MCF 10A (cell line): ENCODE data around the gene GLRX5. TPM values are rescaled to one million over a fixed set of nuclear protein-coding genes. Genes with fewer than 3 reads are reported as not detected.

Source experiments
- BruUV-seq: library from RNA; stranded (reverse); fragments of 400-500 nt; replicated peaks from 2 replicates; lab custom pipeline; 2021; lab: Mats Ljungman, UMichigan
- CTCF ChIA-PET: fragments of 300-600 bp; sonication (Branson Sonifier 250); formaldehyde crosslinking; extraction: SDS; loops from one replicate; lab custom pipeline; 2021; ENCODE audit warnings: antibody characterized with exemption, inconsistent platforms; lab: Yijun Ruan, JAX
- POLR2A ChIA-PET: fragments of 300-600, 350-650 bp; sonication (Branson Sonifier 250); formaldehyde crosslinking; extraction: SDS; loops from one replicate; lab custom pipeline; 2020; ENCODE audit warnings: antibody characterized with exemption, inconsistent platforms; lab: Yijun Ruan, JAX
- DNase-seq: peaks from one replicate; pipeline ENCODE4 v3.0.0-alpha.2; 2018; ENCODE audit not compliant: unreplicated experiment
- H3K27ac Mint-ChIP-seq: one replicate; pipeline ENCODE4 v1.8.0; 2022; ENCODE audit warnings: mild to moderate bottlenecking, low read depth, mixed read lengths; ENCODE audit not compliant: unreplicated experiment
- H3K27me3 Mint-ChIP-seq: one replicate; pipeline ENCODE4 v1.8.0; 2022; ENCODE audit warnings: mixed read lengths; ENCODE audit not compliant: insufficient read depth, unreplicated experiment
- H3K36me3 Mint-ChIP-seq: one replicate; pipeline ENCODE4 v1.8.0; 2022; ENCODE audit warnings: mild to moderate bottlenecking, moderate library complexity, mixed read lengths; ENCODE audit not compliant: insufficient read depth, unreplicated experiment
- H3K4me1 Mint-ChIP-seq: one replicate; pipeline ENCODE4 v1.8.0; 2022; ENCODE audit warnings: mixed read lengths; ENCODE audit not compliant: insufficient read depth, unreplicated experiment
- H3K4me3 Mint-ChIP-seq: one replicate; pipeline ENCODE4 v1.8.0; 2022; ENCODE audit warnings: mild to moderate bottlenecking, moderate library complexity, mixed read lengths; ENCODE audit not compliant: unreplicated experiment
- H3K9me3 Mint-ChIP-seq: one replicate; pipeline ENCODE4 v1.8.0; 2022; ENCODE audit warnings: mixed read lengths; ENCODE audit not compliant: unreplicated experiment
- intact Hi-C: fragments of 100-400 bp; cut with micrococcal nuclease; formaldehyde crosslinking; loops from 2 replicates; pipeline ENCODE4 v1.14.1; 2022
- total RNA-seq: library from RNA; stranded (reverse); gene quantifications from 2 replicates; pipeline ENCODE4 v1.2.3, GENCODE V29; 2022
- TF ChIP-seq, protein P1 (sequence below): fragments of 200-600 bp; IDR thresholded peaks from one replicate; pipeline ENCODE4 v1.8.0; 2022; ENCODE audit warnings: antibody characterized with exemption, mild to moderate bottlenecking; ENCODE audit not compliant: unreplicated experiment

The GLRX5 gene
- total RNA-seq, 1 experiment from 2014 or later: 32.2 TPM

DNA sequence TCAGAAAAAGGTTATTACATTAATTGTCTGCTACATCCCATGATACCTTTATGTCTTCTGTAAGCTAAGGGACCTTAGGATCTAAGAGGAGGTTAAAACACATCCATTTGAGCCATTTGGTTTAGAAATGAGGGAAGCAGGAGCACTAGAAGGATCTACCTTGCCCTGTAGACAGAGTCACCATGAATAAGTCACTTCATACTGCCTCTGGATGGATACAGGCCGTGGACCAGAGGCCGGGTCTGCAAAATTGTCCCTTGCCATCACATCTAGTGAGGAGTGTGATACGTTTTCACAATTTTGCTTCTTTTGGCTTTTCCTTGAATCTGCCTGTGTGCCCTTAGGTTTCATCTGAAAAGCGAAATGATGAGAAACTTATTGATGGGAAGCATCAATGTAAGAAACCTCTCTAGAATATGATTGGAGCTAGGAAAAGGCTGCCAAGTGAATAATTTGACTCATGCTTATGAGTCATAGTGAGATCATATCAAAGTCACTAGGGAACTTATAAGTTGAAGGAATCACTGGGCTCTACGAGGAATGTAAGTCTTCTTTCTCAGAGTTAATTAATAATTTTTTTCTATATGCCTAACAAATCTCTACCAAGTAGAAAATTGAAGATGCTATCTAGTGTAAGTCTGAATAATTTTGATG lies 10.8 kb downstream of the GLRX5 start:
- Mint-ChIP-seq H3K4me1 (peaks cover 11% of the 10 kb centered on the region), H3K27ac (no peak overlapping the region), H3K4me3 (no peak overlapping the region), H3K36me3 (peaks cover 7% of the 10 kb centered on the region), H3K27me3 (no peaks in the 10 kb centered on the region), H3K9me3 (no peaks in the 10 kb centered on the region)
- TF ChIP-seq, protein P1, sequence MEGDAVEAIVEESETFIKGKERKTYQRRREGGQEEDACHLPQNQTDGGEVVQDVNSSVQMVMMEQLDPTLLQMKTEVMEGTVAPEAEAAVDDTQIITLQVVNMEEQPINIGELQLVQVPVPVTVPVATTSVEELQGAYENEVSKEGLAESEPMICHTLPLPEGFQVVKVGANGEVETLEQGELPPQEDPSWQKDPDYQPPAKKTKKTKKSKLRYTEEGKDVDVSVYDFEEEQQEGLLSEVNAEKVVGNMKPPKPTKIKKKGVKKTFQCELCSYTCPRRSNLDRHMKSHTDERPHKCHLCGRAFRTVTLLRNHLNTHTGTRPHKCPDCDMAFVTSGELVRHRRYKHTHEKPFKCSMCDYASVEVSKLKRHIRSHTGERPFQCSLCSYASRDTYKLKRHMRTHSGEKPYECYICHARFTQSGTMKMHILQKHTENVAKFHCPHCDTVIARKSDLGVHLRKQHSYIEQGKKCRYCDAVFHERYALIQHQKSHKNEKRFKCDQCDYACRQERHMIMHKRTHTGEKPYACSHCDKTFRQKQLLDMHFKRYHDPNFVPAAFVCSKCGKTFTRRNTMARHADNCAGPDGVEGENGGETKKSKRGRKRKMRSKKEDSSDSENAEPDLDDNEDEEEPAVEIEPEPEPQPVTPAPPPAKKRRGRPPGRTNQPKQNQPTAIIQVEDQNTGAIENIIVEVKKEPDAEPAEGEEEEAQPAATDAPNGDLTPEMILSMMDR: no peak
- ChIA-PET CTCF (interaction anchor here (0.9 to 2.2 kb wide), 7 partner anchors 10 to 730 kb away, joined by 3 to 18 read pairs (median 4); partner anchors contain the start of gene GLRX5), POLR2A (interaction anchor here (1.3 to 3.3 kb wide), 2 partner anchors 11 to 38 kb away, joined by 3 to 25 read pairs; partner anchors contain the start of gene GLRX5)
- intact Hi-C loops: no loop called here
- no TSS peak for BruUV-seq
- DNase-seq: peak; percentile 71

DNA sequence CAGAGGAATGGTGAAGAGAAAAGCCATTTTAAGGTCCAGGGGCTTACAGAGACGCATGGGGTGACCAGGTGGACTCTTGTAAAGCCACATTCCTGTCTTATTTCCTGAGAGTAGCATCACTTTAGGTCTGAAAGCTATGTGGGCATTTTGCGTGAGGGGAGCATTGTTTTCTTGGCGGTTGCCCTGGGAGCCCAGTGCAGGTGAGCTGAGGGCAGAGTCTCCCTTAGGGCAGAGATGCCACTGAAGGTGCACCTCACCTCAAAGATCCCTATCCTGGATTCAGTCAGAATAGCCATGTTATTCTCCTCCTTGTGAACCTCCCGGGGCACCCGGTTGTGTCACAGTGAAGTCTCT lies 12.4 kb downstream of the GLRX5 start:
- H3K9me3 Mint-ChIP-seq: no peaks in the 10 kb centered on the region
- no TSS peak for BruUV-seq
- peak overlapping the region; percentile 46 for H3K27ac Mint-ChIP-seq
- no peak overlapping the region for H3K4me3 Mint-ChIP-seq
- no peak for DNase-seq
- ChIA-PET CTCF (interaction anchor here (0.7 to 1.7 kb wide), 7 partner anchors 11 to 813 kb away, joined by 3 to 7 read pairs (median 4); no protein-coding TSS in a partner anchor), POLR2A (interaction anchor here (1.8 to 3.2 kb wide), 2 partner anchors 11 to 13 kb away, joined by 5 to 18 read pairs; partner anchors contain the start of gene GLRX5)
- peaks cover 11% of the 10 kb centered on the region for H3K4me1 Mint-ChIP-seq
- peaks cover 7% of the 10 kb centered on the region for H3K36me3 Mint-ChIP-seq
- H3K27me3 Mint-ChIP-seq: no peaks in the 10 kb centered on the region
- TF ChIP-seq, protein P1: no peak
- intact Hi-C loops: no loop called here

DNA sequence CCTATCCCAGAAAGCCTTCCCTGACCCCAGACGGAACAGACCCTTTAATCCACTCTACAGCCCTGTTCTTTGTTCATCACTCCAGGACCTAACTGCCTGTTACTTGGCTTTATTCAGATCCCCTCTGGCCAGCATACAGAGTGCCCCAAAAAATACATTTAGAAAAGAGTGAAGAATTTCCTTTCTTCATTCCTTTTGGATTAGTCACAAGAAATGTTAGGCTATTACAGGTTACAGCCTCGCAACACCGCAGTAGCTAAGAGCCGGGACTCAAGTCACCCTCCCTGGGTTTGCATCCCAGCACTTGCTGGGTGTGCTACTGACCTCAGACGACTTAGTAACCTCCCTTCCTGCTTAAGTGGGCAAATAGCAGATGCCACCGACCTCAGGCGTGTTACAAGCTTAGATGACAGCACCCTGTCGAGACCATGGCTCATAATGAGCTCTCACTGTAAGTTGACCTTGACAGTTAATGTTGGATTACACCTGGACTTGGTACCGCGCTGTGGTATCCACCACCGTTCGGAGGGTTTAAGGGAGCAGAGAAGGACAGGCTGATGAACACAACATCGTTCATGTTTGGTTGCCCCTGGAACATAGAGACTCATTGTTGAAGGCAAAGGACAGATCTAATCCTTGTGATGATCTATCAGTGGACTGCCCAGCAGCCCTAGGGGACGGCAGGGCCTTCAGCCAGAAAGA lies 12.9 kb downstream of the GLRX5 start:
- BruUV-seq: no TSS peak
- CTCF ChIA-PET: interaction anchor here (0.6 to 2.5 kb wide), 9 partner anchors 11 to 447 kb away, joined by 3 to 15 read pairs (median 5); no protein-coding TSS in a partner anchor
- DNase-seq: no peak
- TF ChIP-seq, protein P1: no peak
- no peaks in the 10 kb centered on the region for H3K27me3 Mint-ChIP-seq
- H3K27ac Mint-ChIP-seq: peak overlapping the region; percentile 46
- no peak overlapping the region for H3K4me3 Mint-ChIP-seq
- peaks cover 7% of the 10 kb centered on the region for H3K36me3 Mint-ChIP-seq
- intact Hi-C loops: no loop called here
- POLR2A ChIA-PET: interaction anchor here (0.7 to 3.2 kb wide), 3 partner anchors 12 to 200 kb away, joined by 3 to 18 read pairs (median 5); partner anchors contain the start of gene GLRX5
- peaks cover 11% of the 10 kb centered on the region for H3K4me1 Mint-ChIP-seq
- no peaks in the 10 kb centered on the region for H3K9me3 Mint-ChIP-seq
